Measurements from ENCODE around the gene TAS2R40.

Gene TAS2R40

GRCh38 chr7:143255564-143255963 is 33.7 kb downstream of the TAS2R40 start:
- Histone ChIP-seq H3K9ac (ENCODE audit: low read length) (no peak overlapping the region), H2AFZ (ENCODE audit: low read depth, low read length, severe bottlenecking) (no peak overlapping the region), H3K4me2 (ENCODE audit: low read depth, low read length, poor library complexity, severe bottlenecking) (no peak overlapping the region), H3K27ac (ENCODE audit: low read depth, low read length) (no peak overlapping the region), H4K20me1 (ENCODE audit: low read depth, low read length) (no peaks in the 10 kb centered on the region), H3K36me3 (ENCODE audit: low read length) (no peaks in the 10 kb centered on the region), H3F3A (ENCODE audit: insufficient read depth) (no peaks in the 10 kb centered on the region), H3K9me3 (ENCODE audit: insufficient read depth, low read length) (no peaks in the 10 kb centered on the region), H3K4me3 (ENCODE audit: insufficient read depth, low read length, poor library complexity, severe bottlenecking) (no peak overlapping the region), H3K9me2 (replicated peaks; ENCODE audit: insufficient read depth, low read length) (no peaks in the 10 kb centered on the region), H3K79me2 (ENCODE audit: insufficient read depth, low read length) (no peaks in the 10 kb centered on the region), H3K27me3 (ENCODE audit: low read length) (no peaks in the 10 kb centered on the region)
- TF ChIP-seq CTCF (IDR thresholded peaks at IDR 0.05; ENCODE audit: insufficient read depth, low read length, poor library complexity, severe bottlenecking) (no peak), EZH2phosphoT487 (conservative IDR thresholded peaks at IDR 0.05; ENCODE audit: low read length) (no peak)

GRCh38 chr7:143256325-143256724 is 34.5 kb downstream of the TAS2R40 start:
- H4K20me1 ChIP-seq (ENCODE audit: low read depth, low read length), result no peaks in the 10 kb centered on the region
- H3K9ac ChIP-seq (ENCODE audit: low read length), result no peak overlapping the region
- H2AFZ ChIP-seq (ENCODE audit: low read depth, low read length, severe bottlenecking), result no peak overlapping the region
- no peaks in the 10 kb centered on the region for H3K27me3 ChIP-seq (ENCODE audit: low read length)
- no peaks in the 10 kb centered on the region for H3K9me2 ChIP-seq (replicated peaks; ENCODE audit: insufficient read depth, low read length)
- no peaks in the 10 kb centered on the region for H3K36me3 ChIP-seq (ENCODE audit: low read length)
- H3K4me2 ChIP-seq (ENCODE audit: low read depth, low read length, poor library complexity, severe bottlenecking), result no peak overlapping the region
- H3K27ac ChIP-seq (ENCODE audit: low read depth, low read length), result no peak overlapping the region
- no peaks in the 10 kb centered on the region for H3F3A ChIP-seq (ENCODE audit: insufficient read depth)
- TF ChIP-seq CTCF (IDR thresholded peaks at IDR 0.05; ENCODE audit: insufficient read depth, low read length, poor library complexity, severe bottlenecking) (no peak), EZH2phosphoT487 (conservative IDR thresholded peaks at IDR 0.05; ENCODE audit: low read length) (no peak)
- no peak overlapping the region for H3K4me3 ChIP-seq (ENCODE audit: insufficient read depth, low read length, poor library complexity, severe bottlenecking)
- H3K9me3 ChIP-seq (ENCODE audit: insufficient read depth, low read length), result no peaks in the 10 kb centered on the region
- H3K79me2 ChIP-seq (ENCODE audit: insufficient read depth, low read length), result no peaks in the 10 kb centered on the region

- Histone ChIP-seq H3K9me3 (ENCODE audit: insufficient read depth, low read length) (no peaks in the 10 kb centered on the region), H3K27me3 (ENCODE audit: low read length) (no peaks in the 10 kb centered on the region), H2AFZ (ENCODE audit: low read depth, low read length, severe bottlenecking) (no peak overlapping the region), H3K9me2 (replicated peaks; ENCODE audit: insufficient read depth, low read length) (no peaks in the 10 kb centered on the region), H4K20me1 (ENCODE audit: low read depth, low read length) (no peaks in the 10 kb centered on the region), H3K79me2 (ENCODE audit: insufficient read depth, low read length) (no peaks in the 10 kb centered on the region), H3K36me3 (ENCODE audit: low read length) (no peaks in the 10 kb centered on the region), H3K9ac (ENCODE audit: low read length) (no peak overlapping the region), H3K4me2 (ENCODE audit: low read depth, low read length, poor library complexity, severe bottlenecking) (no peak overlapping the region), H3K4me3 (ENCODE audit: insufficient read depth, low read length, poor library complexity, severe bottlenecking) (no peak overlapping the region), H3K27ac (ENCODE audit: low read depth, low read length) (no peak overlapping the region), H3F3A (ENCODE audit: insufficient read depth) (no peaks in the 10 kb centered on the region)
- no peak for TF ChIP-seq CTCF (IDR thresholded peaks at IDR 0.05; ENCODE audit: insufficient read depth, low read length, poor library complexity, severe bottlenecking)
- TF ChIP-seq EZH2phosphoT487 (conservative IDR thresholded peaks at IDR 0.05; ENCODE audit: low read length), result no peak
Measured at GRCh38 chr7:143256932-143257331, 35.1 kb downstream of the TAS2R40 start.
